SK-N-SH (cell line): ENCODE data around the gene BTBD16. TPM values are rescaled to one million over a fixed set of nuclear protein-coding genes. Genes with fewer than 3 reads are reported as not detected.

Source experiments
- CTCF ChIA-PET: fragments of 300-600, 350-600 bp; formaldehyde crosslinking; extraction: SDS; loops from one replicate; lab custom pipeline; 2021; lab: Yijun Ruan, JAX
- POLR2A ChIA-PET: fragments of 350-600 bp; sonication (Branson Sonifier 250); formaldehyde crosslinking; extraction: SDS; loops from one replicate; lab custom pipeline; 2020; ENCODE audit warnings: antibody characterized with exemption, inconsistent platforms; lab: Yijun Ruan, JAX
- DNase-seq: peaks from one replicate; pipeline ENCODE4 v3.0.0; 2012
- H2AFZ ChIP-seq: fragments of 200-600 bp; sonication (generic); 2 replicates; pipeline ENCODE4 v1.8.1; 2016; ENCODE audit warnings: antibody characterized with exemption, mild to moderate bottlenecking, low read depth
- H3F3A ChIP-seq: fragments of 200-600 bp; sonication (generic); replicated peaks from 2 replicates; pipeline ENCODE3; 2016; ENCODE audit warnings: antibody characterized with exemption, mild to moderate bottlenecking; ENCODE audit not compliant: insufficient read depth
- H3K27ac ChIP-seq, 2 experiments: fragments of 200-500 bp in 1 of 2; fragments of 200-600 bp in 1 of 2; sonication (Bioruptor generic) in 1 of 2; sonication (generic), shearing (Covaris generic) in 1 of 2; 2 replicates each; pipeline versions ENCODE4 v1.5.1 to v1.6.1; 2014 to 2016; ENCODE audit warnings: low read depth in 2 of 2, inconsistent platforms in 1 of 2, low read length in 1 of 2, mild to moderate bottlenecking in 1 of 2, mixed read lengths in 1 of 2
- H3K27me3 ChIP-seq: fragments of 200-600 bp; sonication (generic), shearing (Covaris generic); 2 replicates; pipeline ENCODE4 v1.6.1; 2016; ENCODE audit warnings: mixed run types; ENCODE audit not compliant: insufficient read depth
- H3K36me3 ChIP-seq, 2 experiments: fragments of 200-500 bp in 1 of 2; fragments of 200-600 bp in 1 of 2; sonication (Bioruptor generic) in 1 of 2; sonication (generic) in 1 of 2; replicated peaks in 1 of 2; 2 replicates each; pipeline versions ENCODE3 to v1.5.1; 2014 to 2016; ENCODE audit warnings: low read length in 1 of 2, mild to moderate bottlenecking in 1 of 2; ENCODE audit not compliant: insufficient read depth in 2 of 2, control insufficient read depth in 1 of 2
- H3K4me1 ChIP-seq, 2 experiments: fragments of 200-500 bp in 1 of 2; fragments of 200-600 bp in 1 of 2; sonication (Bioruptor generic) in 1 of 2; sonication (generic), shearing (Covaris generic) in 1 of 2; 2 replicates each; pipeline versions ENCODE4 v1.5.1 to v1.6.1; 2014 to 2016; ENCODE audit warnings: low read depth in 1 of 2, low read length in 1 of 2, mixed run types in 1 of 2; ENCODE audit not compliant: insufficient read depth in 2 of 2, control insufficient read depth in 1 of 2
- H3K4me2 ChIP-seq: fragments of 200-600 bp; sonication (generic), shearing (Covaris generic); 2 replicates; pipeline ENCODE4 v1.6.1; 2017; ENCODE audit warnings: mixed run types
- H3K4me3 ChIP-seq, 2 experiments: fragments of 200-500 bp in 1 of 2; fragments of 200-600 bp in 1 of 2; sonication (Bioruptor generic) in 1 of 2; sonication (generic), shearing (Covaris generic) in 1 of 2; 2 replicates each; pipeline versions ENCODE4 v1.5.1 to v1.8.1; 2014 to 2016; ENCODE audit warnings: low read depth in 2 of 2, inconsistent platforms in 1 of 2, low read length in 1 of 2, mild to moderate bottlenecking in 1 of 2, mixed read lengths in 1 of 2, moderate library complexity in 1 of 2
- H3K79me2 ChIP-seq: fragments of 200-600 bp; sonication (generic); 2 replicates; pipeline ENCODE4 v1.8.1; 2017; ENCODE audit warnings: mild to moderate bottlenecking; ENCODE audit not compliant: insufficient read depth
- H3K9ac ChIP-seq: fragments of 200-600 bp; sonication (generic); 2 replicates; pipeline ENCODE4 v1.6.1; 2017; ENCODE audit warnings: mixed run types
- H3K9me2 ChIP-seq: fragments of 200-600 bp; sonication (generic); 2 replicates; pipeline ENCODE4 v1.6.1; 2017; ENCODE audit warnings: mixed run types
- H3K9me3 ChIP-seq: fragments of 200-600 bp; sonication (generic); 2 replicates; pipeline ENCODE4 v1.6.1; 2017; ENCODE audit warnings: mixed run types, mild to moderate bottlenecking, moderate library complexity
- H4K20me1 ChIP-seq: fragments of 200-600 bp; sonication (generic); 2 replicates; pipeline ENCODE4 v1.6.1; 2017; ENCODE audit warnings: mild to moderate bottlenecking, mixed run types; ENCODE audit not compliant: insufficient read depth
- CHD2 ChIP-seq: fragments of 150-350 bp; IDR thresholded peaks from 2 replicates; pipeline ENCODE4 v1.6.1; 2018; ENCODE audit warnings: low read length; ENCODE audit not compliant: partially characterized antibody
- CTCF ChIP-seq: fragments of 200-600 bp; sonication (generic); IDR thresholded peaks from 2 replicates; pipeline ENCODE4 v1.6.1; 2017; ENCODE audit warnings: antibody characterized with exemption, mild to moderate bottlenecking, moderate library complexity
- ELF1 ChIP-seq: IDR thresholded peaks from 2 replicates; pipeline ENCODE4 v1.4.0; 2012
- EP300 ChIP-seq, 2 experiments: IDR thresholded peaks; 2 replicates each; pipeline versions ENCODE4 v1.4.0 to v1.6.1; 2012; ENCODE audit warnings: borderline replicate concordance in 1 of 2, low read depth in 1 of 2, low read length in 1 of 2
- EZH2phosphoT487 ChIP-seq: fragments of 200-600 bp; sonication (generic); IDR thresholded peaks from 2 replicates; pipeline ENCODE4 v1.6.1; 2017; ENCODE audit warnings: low read depth, mixed run types, mild to moderate bottlenecking, antibody characterized with exemption, moderate library complexity, borderline replicate concordance
- FOSL2 ChIP-seq: IDR thresholded peaks from 2 replicates; pipeline ENCODE4 v1.4.0; 2012; ENCODE audit warnings: low read depth, mild to moderate bottlenecking, moderate library complexity, borderline replicate concordance
- FOXJ3 ChIP-seq: sonication (generic); formaldehyde crosslinking; IDR thresholded peaks from 2 replicates; pipeline ENCODE4 v1.5.1; 2020; ENCODE audit warnings: mild to moderate bottlenecking, missing genetic modification reagents
- GATA2 ChIP-seq: sonication (generic); formaldehyde crosslinking; IDR thresholded peaks from 2 replicates; pipeline ENCODE4 v1.5.0; 2020; ENCODE audit warnings: mild to moderate bottlenecking, missing genetic modification reagents
- IRF3 ChIP-seq: fragments of 150-350 bp; IDR thresholded peaks from 2 replicates; pipeline ENCODE4 v1.6.1; 2016; ENCODE audit warnings: mild to moderate bottlenecking, low read depth, low read length
- JUND ChIP-seq: IDR thresholded peaks from 2 replicates; pipeline ENCODE4 v1.4.0; 2012
- MEF2A ChIP-seq: IDR thresholded peaks from 2 replicates; pipeline ENCODE4 v1.4.0; 2012; ENCODE audit warnings: low read depth, borderline replicate concordance
- NFIC ChIP-seq: IDR thresholded peaks from 2 replicates; pipeline ENCODE4 v1.4.0; 2012; ENCODE audit warnings: borderline replicate concordance
- NRF1 ChIP-seq: IDR thresholded peaks from 2 replicates; pipeline ENCODE4 v1.6.1; 2012; ENCODE audit warnings: low read depth, mild to moderate bottlenecking, low read length
- PBX3 ChIP-seq: IDR thresholded peaks from 2 replicates; pipeline ENCODE4; 2012
- POLR2AphosphoS5 ChIP-seq: IDR thresholded peaks from 2 replicates; pipeline ENCODE4 v1.6.1; 2012; ENCODE audit warnings: low read depth, low read length
- RCOR1 ChIP-seq: fragments of 150-350 bp; IDR thresholded peaks from 2 replicates; pipeline ENCODE4 v1.6.1; 2017; ENCODE audit warnings: antibody characterized with exemption, low read length
- RFX5 ChIP-seq: IDR thresholded peaks from 2 replicates; pipeline ENCODE4 v1.6.1; 2012; ENCODE audit warnings: mild to moderate bottlenecking, improper control_type of control experiment, low read length
- SIN3A ChIP-seq: IDR thresholded peaks from 2 replicates; pipeline ENCODE4 v1.6.1; 2012; ENCODE audit warnings: low read depth, mild to moderate bottlenecking, low read length, moderate library complexity, borderline replicate concordance
- SMC3 ChIP-seq: IDR thresholded peaks from 2 replicates; pipeline ENCODE4 v1.6.1; 2012; ENCODE audit warnings: low read depth, low read length, improper control_type of control experiment
- TAF1 ChIP-seq: IDR thresholded peaks from 2 replicates; pipeline ENCODE4 v1.6.1; 2012; ENCODE audit warnings: low read depth, mild to moderate bottlenecking, low read length, moderate library complexity, borderline replicate concordance
- TEAD4 ChIP-seq: IDR thresholded peaks from 2 replicates; pipeline ENCODE4 v1.4.0; 2012; ENCODE audit warnings: mild to moderate bottlenecking, borderline replicate concordance; ENCODE audit not compliant: insufficient read depth
- USF2 ChIP-seq: fragments of 150-350 bp; IDR thresholded peaks from 2 replicates; pipeline ENCODE4 v1.6.1; 2017; ENCODE audit warnings: antibody characterized with exemption, low read length, low read depth, borderline replicate concordance
- YY1 ChIP-seq: IDR thresholded peaks from 2 replicates; pipeline ENCODE4 v1.4.0; 2012; ENCODE audit warnings: low read depth, mild to moderate bottlenecking
- WGBS: methylation state at CpG from one replicate; pipeline ENCODE4 v1.1.6; 2017; ENCODE audit warnings: low lambda C conversion rate; 5-methylcytosine and 5-hydroxymethylcytosine counted together
- polyA plus RNA-seq, 3 experiments: library from polyadenylated mRNA; depleted of rRNA; stranded (reverse); fragments of >200 nt; gene quantifications; 2 replicates each; pipeline ENCODE4 v1.2.3, GENCODE V29; 2012

Gene BTBD16
- polyA plus RNA-seq, 1 of the 3 experiments (the other 2 are of a cell fraction), result not detected

- H3K9me2 ChIP-seq, result no peaks in the 10 kb centered on the region
- 56% methylated on average over 2 of the region's 2 CpGs for WGBS
- H2AFZ ChIP-seq, result no peak overlapping the region
- CTCF ChIA-PET, result interaction anchor here (0.7 to 1.5 kb wide), 3 partner anchors 11 to 206 kb away, joined by 3 read pairs; no protein-coding TSS in a partner anchor
- H4K20me1 ChIP-seq, result no peaks in the 10 kb centered on the region
- H3K4me2 ChIP-seq, result no peak overlapping the region
- H3K27ac ChIP-seq, result peak overlapping the region in 1 of 2 experiments; percentile 71; a peak in 2 of 4 replicates
- no peaks in the 10 kb centered on the region for H3F3A ChIP-seq
- H3K27me3 ChIP-seq, result no peaks in the 10 kb centered on the region
- POLR2A ChIA-PET, result no interaction called here
- H3K4me1 ChIP-seq, result peaks cover 0 to 45% of the 10 kb centered on the region in 2 experiments; a peak in 2 of 4 replicates
- H3K36me3 ChIP-seq, result peaks cover 0 to 27% of the 10 kb centered on the region in 2 experiments
- H3K9ac ChIP-seq, result no peak overlapping the region
- DNase-seq, result peak; percentile 46
- no peaks in the 10 kb centered on the region for H3K79me2 ChIP-seq
- TF ChIP-seq MEF2A, result no peak
- TF ChIP-seq SMC3, result no peak
- TF ChIP-seq CHD2, result no peak
- TF ChIP-seq ELF1, result no peak
- TF ChIP-seq TEAD4, result no peak
- peak; percentile 26; the same call in 1 of the 2 replicates for TF ChIP-seq RCOR1
- peak; percentile 88 for TF ChIP-seq GATA2 (CRISPR knock-in tag)
- no peak for TF ChIP-seq NRF1
- TF ChIP-seq POLR2AphosphoS5, result no peak
- 0 out of 2 replicates have a peak, but pooled peaks have one; percentile 17 for TF ChIP-seq FOXJ3 (CRISPR knock-in tag)
- peak in 1 of 2 experiments; percentile 37; a peak in 1 of 4 replicates for TF ChIP-seq EP300 (IDR thresholded peaks at IDR 0.05; ENCODE audit: borderline replicate concordance in 1 of 2, low read depth in 1 of 2, low read length in 1 of 2)
- no peak for TF ChIP-seq SIN3A
- no peak overlapping the region for H3K4me3 ChIP-seq
- no peaks in the 10 kb centered on the region for H3K9me3 ChIP-seq
Observed at GRCh38 chr10:122229666-122230065, 41.4 kb upstream of the BTBD16 start.

GRCh38 chr10:122230222-122230621 is 40.9 kb upstream of the BTBD16 start:
- ChIA-PET POLR2A (interaction anchor here (1.7 kb wide), 1 partner anchor 67 kb away, joined by 6 read pairs; no protein-coding TSS in a partner anchor), CTCF (interaction anchor here (0.7 to 1.5 kb wide), 3 partner anchors 11 to 206 kb away, joined by 3 read pairs; no protein-coding TSS in a partner anchor)
- H3K4me3 ChIP-seq, result no peak overlapping the region
- TF ChIP-seq MEF2A (no peak), EZH2phosphoT487 (no peak), JUND (no peak), FOXJ3 (CRISPR knock-in tag) (no peak), NFIC (no peak), SMC3 (no peak), IRF3 (no peak), TAF1 (no peak), RFX5 (no peak), GATA2 (CRISPR knock-in tag) (no peak), PBX3 (no peak), SIN3A (no peak), YY1 (no peak), CTCF (no peak), FOSL2 (no peak), USF2 (no peak)

More at GRCh38 chr10:122230222-122230621, 40.9 kb upstream of the BTBD16 start:
- DNase-seq, result no peak
- Histone ChIP-seq H2AFZ (no peak overlapping the region), H3K9me2 (no peaks in the 10 kb centered on the region), H4K20me1 (no peaks in the 10 kb centered on the region), H3K36me3 (peaks cover 0 to 23% of the 10 kb centered on the region in 2 experiments), H3F3A (no peaks in the 10 kb centered on the region), H3K27ac (peak overlapping the region in 1 of 2 experiments; percentile 58; a peak in 2 of 4 replicates), H3K9ac (no peak overlapping the region), H3K4me1 (peaks cover 0 to 48% of the 10 kb centered on the region in 2 experiments; a peak in 2 of 4 replicates), H3K27me3 (no peaks in the 10 kb centered on the region), H3K79me2 (no peaks in the 10 kb centered on the region), H3K4me2 (no peak overlapping the region), H3K9me3 (no peaks in the 10 kb centered on the region)
- 90% methylated on average over 19 of the region's 19 CpGs for WGBS
